HepG2 (cell line): ENCODE results near the gene GRID1.

Experiments
- ADNP ChIP-seq: sonication (generic); formaldehyde crosslinking; IDR thresholded peaks from 2 replicates; pipeline ENCODE4 v1.4.0; 2020; ENCODE audit warnings: missing genetic modification reagents
- BHLHE40 ChIP-seq: IDR thresholded peaks from 2 replicates; pipeline ENCODE4 v1.6.1; 2011; ENCODE audit warnings: low read length, improper control_type of control experiment
- CBFB ChIP-seq: sonication (generic); formaldehyde crosslinking; IDR thresholded peaks from 2 replicates; pipeline ENCODE4 v1.4.0; 2020; ENCODE audit warnings: missing genetic modification reagents
- DNMT3B ChIP-seq: conservative IDR thresholded peaks from 2 replicates; pipeline ENCODE4 v1.6.1; 2016; ENCODE audit warnings: missing biosample characterization, control low read depth
- FOSL2 ChIP-seq: sonication (generic); formaldehyde crosslinking; IDR thresholded peaks from 2 replicates; pipeline ENCODE4 v1.4.0; 2020; ENCODE audit warnings: missing genetic modification reagents
- MAFK ChIP-seq, 2 experiments: IDR thresholded peaks in 1 of 2; conservative IDR thresholded peaks in 1 of 2; 2 replicates each; pipeline ENCODE4 v1.6.1; 2011; ENCODE audit warnings: improper control_type of control experiment in 2 of 2, low read length in 2 of 2
- POLR2A ChIP-seq, 2 experiments: IDR thresholded peaks; 2 replicates each; pipeline ENCODE4 v1.6.1; 2011; ENCODE audit warnings: low read depth in 2 of 2, low read length in 2 of 2, mild to moderate bottlenecking in 1 of 2, moderate library complexity in 1 of 2; ENCODE audit not compliant: insufficient read depth in 1 of 2
- RAD21 ChIP-seq: fragments of 450-650 bp; formaldehyde crosslinking; IDR thresholded peaks from 2 replicates; pipeline ENCODE4 v1.5.0; 2020; ENCODE audit warnings: mild to moderate bottlenecking
- TF ChIP-seq, protein P1 (sequence below): sonication (generic); IDR thresholded peaks from 2 replicates; pipeline ENCODE4 v1.6.1; 2016; ENCODE audit warnings: low read depth, borderline replicate concordance
- TF ChIP-seq, protein P2 (sequence below): sonication (generic); formaldehyde crosslinking; IDR thresholded peaks from 2 replicates; pipeline ENCODE4 v1.5.0; 2020; ENCODE audit warnings: mild to moderate bottlenecking, missing genetic modification reagents, moderate library complexity
- TF ChIP-seq, protein P3 (sequence below): sonication (generic); formaldehyde crosslinking; conservative IDR thresholded peaks from 2 replicates; pipeline ENCODE4 v1.4.0; 2020; ENCODE audit warnings: missing genetic modification reagents
- TF ChIP-seq, protein P4 (sequence below): sonication (generic); formaldehyde crosslinking; IDR thresholded peaks from 2 replicates; pipeline ENCODE4 v1.4.0; 2020; ENCODE audit warnings: mild to moderate bottlenecking, low read depth, missing genetic modification reagents
- TF ChIP-seq, protein P5 (sequence below): sonication (generic); formaldehyde crosslinking; IDR thresholded peaks from 2 replicates; pipeline ENCODE4 v1.5.0; 2020; ENCODE audit warnings: mild to moderate bottlenecking, missing genetic modification reagents

DNA sequence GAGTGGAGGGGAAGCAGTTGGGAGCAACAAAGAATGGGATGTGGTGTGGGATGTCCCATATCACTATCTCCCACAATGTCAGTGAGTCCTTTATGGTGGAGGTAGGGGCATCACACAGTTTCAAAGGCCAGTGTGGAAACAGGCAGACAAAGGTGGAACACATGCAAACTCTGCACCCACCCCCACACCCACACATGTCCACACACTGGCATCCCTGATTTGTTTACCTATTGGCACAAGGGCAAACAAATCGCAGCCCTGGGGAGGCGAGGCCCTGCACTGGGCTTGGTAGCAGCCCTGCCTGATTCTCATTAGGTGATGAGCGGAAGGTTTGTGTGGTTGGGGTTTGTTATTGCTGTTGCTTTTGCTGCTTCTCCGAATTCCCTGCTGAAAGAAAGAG, 243.3 kb downstream of the GRID1 start:
- TF ChIP-seq FOSL2 (CRISPR knock-in tag) = no peak
- TF ChIP-seq POLR2A (IDR thresholded peaks at IDR 0.05; ENCODE audit: insufficient read depth in 1 of 2, low read depth in 2 of 2, low read length in 2 of 2) = no peak
- TF ChIP-seq, protein P1, sequence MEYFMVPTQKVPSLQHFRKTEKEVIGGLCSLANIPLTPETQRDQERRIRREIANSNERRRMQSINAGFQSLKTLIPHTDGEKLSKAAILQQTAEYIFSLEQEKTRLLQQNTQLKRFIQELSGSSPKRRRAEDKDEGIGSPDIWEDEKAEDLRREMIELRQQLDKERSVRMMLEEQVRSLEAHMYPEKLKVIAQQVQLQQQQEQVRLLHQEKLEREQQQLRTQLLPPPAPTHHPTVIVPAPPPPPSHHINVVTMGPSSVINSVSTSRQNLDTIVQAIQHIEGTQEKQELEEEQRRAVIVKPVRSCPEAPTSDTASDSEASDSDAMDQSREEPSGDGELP = no peak
- TF ChIP-seq, protein P2, sequence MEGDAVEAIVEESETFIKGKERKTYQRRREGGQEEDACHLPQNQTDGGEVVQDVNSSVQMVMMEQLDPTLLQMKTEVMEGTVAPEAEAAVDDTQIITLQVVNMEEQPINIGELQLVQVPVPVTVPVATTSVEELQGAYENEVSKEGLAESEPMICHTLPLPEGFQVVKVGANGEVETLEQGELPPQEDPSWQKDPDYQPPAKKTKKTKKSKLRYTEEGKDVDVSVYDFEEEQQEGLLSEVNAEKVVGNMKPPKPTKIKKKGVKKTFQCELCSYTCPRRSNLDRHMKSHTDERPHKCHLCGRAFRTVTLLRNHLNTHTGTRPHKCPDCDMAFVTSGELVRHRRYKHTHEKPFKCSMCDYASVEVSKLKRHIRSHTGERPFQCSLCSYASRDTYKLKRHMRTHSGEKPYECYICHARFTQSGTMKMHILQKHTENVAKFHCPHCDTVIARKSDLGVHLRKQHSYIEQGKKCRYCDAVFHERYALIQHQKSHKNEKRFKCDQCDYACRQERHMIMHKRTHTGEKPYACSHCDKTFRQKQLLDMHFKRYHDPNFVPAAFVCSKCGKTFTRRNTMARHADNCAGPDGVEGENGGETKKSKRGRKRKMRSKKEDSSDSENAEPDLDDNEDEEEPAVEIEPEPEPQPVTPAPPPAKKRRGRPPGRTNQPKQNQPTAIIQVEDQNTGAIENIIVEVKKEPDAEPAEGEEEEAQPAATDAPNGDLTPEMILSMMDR (CRISPR knock-in tag) = no peak
- TF ChIP-seq RAD21 = no peak
- no peak for TF ChIP-seq MAFK (conservative IDR thresholded peaks at IDR 0.05 in 1 of 2, IDR thresholded peaks at IDR 0.05 in 1 of 2; ENCODE audit: low read length in 2 of 2)
- TF ChIP-seq, protein P3, sequence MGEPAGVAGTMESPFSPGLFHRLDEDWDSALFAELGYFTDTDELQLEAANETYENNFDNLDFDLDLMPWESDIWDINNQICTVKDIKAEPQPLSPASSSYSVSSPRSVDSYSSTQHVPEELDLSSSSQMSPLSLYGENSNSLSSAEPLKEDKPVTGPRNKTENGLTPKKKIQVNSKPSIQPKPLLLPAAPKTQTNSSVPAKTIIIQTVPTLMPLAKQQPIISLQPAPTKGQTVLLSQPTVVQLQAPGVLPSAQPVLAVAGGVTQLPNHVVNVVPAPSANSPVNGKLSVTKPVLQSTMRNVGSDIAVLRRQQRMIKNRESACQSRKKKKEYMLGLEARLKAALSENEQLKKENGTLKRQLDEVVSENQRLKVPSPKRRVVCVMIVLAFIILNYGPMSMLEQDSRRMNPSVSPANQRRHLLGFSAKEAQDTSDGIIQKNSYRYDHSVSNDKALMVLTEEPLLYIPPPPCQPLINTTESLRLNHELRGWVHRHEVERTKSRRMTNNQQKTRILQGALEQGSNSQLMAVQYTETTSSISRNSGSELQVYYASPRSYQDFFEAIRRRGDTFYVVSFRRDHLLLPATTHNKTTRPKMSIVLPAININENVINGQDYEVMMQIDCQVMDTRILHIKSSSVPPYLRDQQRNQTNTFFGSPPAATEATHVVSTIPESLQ (CRISPR knock-in tag) = no peak
- TF ChIP-seq, protein P4, sequence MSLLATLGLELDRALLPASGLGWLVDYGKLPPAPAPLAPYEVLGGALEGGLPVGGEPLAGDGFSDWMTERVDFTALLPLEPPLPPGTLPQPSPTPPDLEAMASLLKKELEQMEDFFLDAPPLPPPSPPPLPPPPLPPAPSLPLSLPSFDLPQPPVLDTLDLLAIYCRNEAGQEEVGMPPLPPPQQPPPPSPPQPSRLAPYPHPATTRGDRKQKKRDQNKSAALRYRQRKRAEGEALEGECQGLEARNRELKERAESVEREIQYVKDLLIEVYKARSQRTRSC = no peak
- TF ChIP-seq, protein P5, sequence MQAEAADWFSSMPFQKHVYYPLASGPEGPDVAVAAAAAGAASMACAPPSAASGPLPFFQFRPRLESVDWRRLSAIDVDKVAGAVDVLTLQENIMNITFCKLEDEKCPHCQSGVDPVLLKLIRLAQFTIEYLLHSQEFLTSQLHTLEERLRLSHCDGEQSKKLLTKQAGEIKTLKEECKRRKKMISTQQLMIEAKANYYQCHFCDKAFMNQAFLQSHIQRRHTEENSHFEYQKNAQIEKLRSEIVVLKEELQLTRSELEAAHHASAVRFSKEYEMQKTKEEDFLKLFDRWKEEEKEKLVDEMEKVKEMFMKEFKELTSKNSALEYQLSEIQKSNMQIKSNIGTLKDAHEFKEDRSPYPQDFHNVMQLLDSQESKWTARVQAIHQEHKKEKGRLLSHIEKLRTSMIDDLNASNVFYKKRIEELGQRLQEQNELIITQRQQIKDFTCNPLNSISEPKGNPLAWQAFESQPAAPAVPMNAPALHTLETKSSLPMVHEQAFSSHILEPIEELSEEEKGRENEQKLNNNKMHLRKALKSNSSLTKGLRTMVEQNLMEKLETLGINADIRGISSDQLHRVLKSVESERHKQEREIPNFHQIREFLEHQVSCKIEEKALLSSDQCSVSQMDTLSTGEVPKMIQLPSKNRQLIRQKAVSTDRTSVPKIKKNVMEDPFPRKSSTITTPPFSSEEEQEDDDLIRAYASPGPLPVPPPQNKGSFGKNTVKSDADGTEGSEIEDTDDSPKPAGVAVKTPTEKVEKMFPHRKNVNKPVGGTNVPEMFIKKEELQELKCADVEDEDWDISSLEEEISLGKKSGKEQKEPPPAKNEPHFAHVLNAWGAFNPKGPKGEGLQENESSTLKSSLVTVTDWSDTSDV (CRISPR knock-in tag) = no peak
- TF ChIP-seq BHLHE40 = no peak
- TF ChIP-seq DNMT3B = no peak
- TF ChIP-seq ADNP (CRISPR knock-in tag) = no peak
- TF ChIP-seq CBFB (CRISPR knock-in tag) = no peak
